Keratinocyte (primary cell): Measurements from ENCODE around the gene GALNT13. TPM values are rescaled to one million over a fixed set of nuclear protein-coding genes. Genes with fewer than 3 reads are reported as not detected.

Source experiments
- DNase-seq: peaks from one replicate; pipeline ENCODE4 v3.0.0-alpha.2; 2011; ENCODE audit warnings: low read depth, missing footprints, low spot score
- FAIRE-seq: peaks from 2 replicates; lab custom pipeline; 2011; peaks lifted over from hg19 to GRCh38; lab: Jason Lieb, UNC
- H2AFZ ChIP-seq: 2 replicates; pipeline ENCODE4 v1.6.0; 2012; ENCODE audit warnings: low read length, control low read depth, inconsistent platforms; ENCODE audit not compliant: control insufficient read depth
- H3K27ac ChIP-seq: 2 replicates; pipeline ENCODE4 v1.5.1; 2011; ENCODE audit warnings: low read length; ENCODE audit not compliant: control insufficient read depth, insufficient read depth
- H3K27me3 ChIP-seq: 3 replicates; pipeline ENCODE4 v1.6.0; 2011; ENCODE audit warnings: low read length; ENCODE audit not compliant: control insufficient read depth, insufficient read depth; ENCODE audit errors: extremely low read depth
- H3K36me3 ChIP-seq, 2 experiments: 2 replicates in 1 of 2; 3 replicates in 1 of 2; pipeline ENCODE4 v1.5.1; 2011; ENCODE audit warnings: low read length in 2 of 2, mild to moderate bottlenecking in 1 of 2; ENCODE audit not compliant: control insufficient read depth in 2 of 2, insufficient read depth in 2 of 2; ENCODE audit errors: extremely low read depth in 1 of 2
- H3K4me1 ChIP-seq: 3 replicates; pipeline ENCODE4 v1.5.1; 2011; ENCODE audit warnings: low read length; ENCODE audit not compliant: control insufficient read depth, insufficient read depth; ENCODE audit errors: extremely low read depth
- H3K4me2 ChIP-seq: 3 replicates; pipeline ENCODE4 v1.6.0; 2011; ENCODE audit warnings: low read depth, low read length; ENCODE audit not compliant: control insufficient read depth, insufficient read depth; ENCODE audit errors: extremely low read depth
- H3K4me3 ChIP-seq, 3 experiments: fragments of 200-600 bp in 1 of 3; sonication (generic) in 1 of 3; 2 replicates in 2 of 3; 3 replicates in 1 of 3; pipeline ENCODE4 v1.5.1; 2011 to 2016; ENCODE audit warnings: low read length in 3 of 3, mild to moderate bottlenecking in 3 of 3, control low read depth in 2 of 3, inconsistent platforms in 1 of 3, low read depth in 1 of 3, mixed read lengths in 1 of 3, mixed run types in 1 of 3, moderate library complexity in 1 of 3; ENCODE audit not compliant: control insufficient read depth in 2 of 3, insufficient read depth in 2 of 3; ENCODE audit errors: extremely low read depth in 1 of 3
- H3K79me2 ChIP-seq: 2 replicates; pipeline ENCODE4 v1.6.0; 2012; ENCODE audit warnings: low read length; ENCODE audit not compliant: control insufficient read depth, insufficient read depth
- H3K9ac ChIP-seq: 3 replicates; pipeline ENCODE4 v1.6.0; 2011; ENCODE audit warnings: low read length; ENCODE audit not compliant: control insufficient read depth, insufficient read depth; ENCODE audit errors: extremely low read depth
- H3K9me1 ChIP-seq: 3 replicates; pipeline ENCODE4 v1.6.0; 2011; ENCODE audit warnings: low read length; ENCODE audit not compliant: control insufficient read depth, insufficient read depth; ENCODE audit errors: extremely low read depth
- H3K9me3 ChIP-seq: 2 replicates; pipeline ENCODE4 v1.5.1; 2012; ENCODE audit warnings: low read depth, low read length; ENCODE audit not compliant: control insufficient read depth
- H4K20me1 ChIP-seq: 3 replicates; pipeline ENCODE4 v1.6.0; 2011; ENCODE audit warnings: low read length; ENCODE audit not compliant: control insufficient read depth, insufficient read depth; ENCODE audit errors: extremely low read depth
- CTCF ChIP-seq, 3 experiments: IDR thresholded peaks in 1 of 3; conservative IDR thresholded peaks in 1 of 3; optimal IDR thresholded peaks in 1 of 3; 2 replicates in 2 of 3; 3 replicates in 1 of 3; pipeline versions ENCODE3 to v1.5.1; 2011; ENCODE audit warnings: low read length in 3 of 3, mild to moderate bottlenecking in 3 of 3, moderate library complexity in 2 of 3, control low read depth in 1 of 3, inconsistent platforms in 1 of 3; ENCODE audit not compliant: insufficient read depth in 2 of 3; ENCODE audit errors: extremely low read depth in 1 of 3
- EZH2 ChIP-seq: IDR thresholded peaks from one replicate; pipeline ENCODE4 v1.6.1; 2012; ENCODE audit warnings: inconsistent platforms, mild to moderate bottlenecking, low read length, moderate library complexity
- dilution Hi-C: fragments of 300-500 bp; cut with MboI; formaldehyde crosslinking; loops from one replicate; pipeline ENCODE4 v1.7.0; 2020; ENCODE audit warnings: low sequenced_read_pairs; ENCODE audit not compliant: extremely low pct_ligation_motif_present
- polyA plus RNA-seq, 5 experiments: library from polyadenylated mRNA; depleted of rRNA in 3 of 5; stranded (reverse) in 3 of 5; stranded (forward) in 1 of 5; unstranded in 1 of 5; fragments of >200 nt; gene quantifications; 1 replicate in 1 of 5; 2 replicates in 3 of 5; 3 replicates in 1 of 5; pipeline versions ENCODE4 v1.2.1 to v1.2.3, GENCODE V29; 2011 to 2012; ENCODE audit warnings: missing spikeins in 2 of 5, low read depth in 1 of 5, low replicate concordance in 1 of 5

The GALNT13 gene
- polyA plus RNA-seq, 1 donor (not counting 4 experiments of a cell fraction or from before 2014, with no cell fraction given) = not detected

- no peaks in the 10 kb centered on the region for H3K9me1 ChIP-seq
- DNase-seq (no peak), FAIRE-seq (no peak)
- dilution Hi-C loops = no loop called here
- no peaks in the 10 kb centered on the region for H3K79me2 ChIP-seq
- H3K9ac ChIP-seq = no peak overlapping the region
- TF ChIP-seq CTCF (optimal IDR thresholded peaks at IDR 0.05 in 1 of 3, IDR thresholded peaks at IDR 0.05 in 1 of 3, conservative IDR thresholded peaks at IDR 0.05 in 1 of 3; ENCODE audit: extremely low read depth in 1 of 3, insufficient read depth in 2 of 3, low read length in 3 of 3) (no peak), EZH2 (no peak)
- H4K20me1 ChIP-seq = no peaks in the 10 kb centered on the region
- no peak overlapping the region for H3K27ac ChIP-seq
- peaks cover 1% of the 10 kb centered on the region for H3K9me3 ChIP-seq
- no peaks in the 10 kb centered on the region for H3K4me1 ChIP-seq
- H3K4me3 ChIP-seq = no peak overlapping the region
- H3K4me2 ChIP-seq = no peak overlapping the region
- H3K36me3 ChIP-seq = no peaks in the 10 kb centered on the region
- no peaks in the 10 kb centered on the region for H3K27me3 ChIP-seq
- H2AFZ ChIP-seq = no peak overlapping the region
Observed at GRCh38 chr2:153986488-153987229, 114.9 kb downstream of the GALNT13 start.

- H3K79me2 ChIP-seq = no peaks in the 10 kb centered on the region
- no peak overlapping the region for H2AFZ ChIP-seq
- TF ChIP-seq EZH2 (no peak), CTCF (optimal IDR thresholded peaks at IDR 0.05 in 1 of 3, IDR thresholded peaks at IDR 0.05 in 1 of 3, conservative IDR thresholded peaks at IDR 0.05 in 1 of 3; ENCODE audit: extremely low read depth in 1 of 3, insufficient read depth in 2 of 3, low read length in 3 of 3) (no peak)
- dilution Hi-C loops = no loop called here
- no peak overlapping the region for H3K9ac ChIP-seq
- peaks cover 1% of the 10 kb centered on the region for H3K9me3 ChIP-seq
- H3K9me1 ChIP-seq = no peaks in the 10 kb centered on the region
- H3K4me1 ChIP-seq = no peaks in the 10 kb centered on the region
- H3K36me3 ChIP-seq = no peaks in the 10 kb centered on the region
- no peak overlapping the region for H3K4me2 ChIP-seq
- H4K20me1 ChIP-seq = no peaks in the 10 kb centered on the region
- FAIRE-seq (no peak), DNase-seq (no peak)
- H3K27ac ChIP-seq = no peak overlapping the region
- no peak overlapping the region for H3K4me3 ChIP-seq
- H3K27me3 ChIP-seq = no peaks in the 10 kb centered on the region
Observed at GRCh38 chr2:153990771-153991170, 119.0 kb downstream of the GALNT13 start.
